Smooth muscle cell (in vitro differentiated cells): Measurements from ENCODE around the gene AMOTL1. TPM values are rescaled to one million over a fixed set of nuclear protein-coding genes. Genes with fewer than 3 reads are reported as not detected.
"Not testable (repeated sequence)": the region's sequence is repeated elsewhere in the genome, so short reads cannot be mapped to it uniquely, and the experiment has no call there.

Experiments
- DNase-seq: peaks from one replicate; lab custom pipeline; 2025; ENCODE audit not compliant: unreplicated experiment; lab: John Stamatoyannopoulos, UW
- H2AFZ ChIP-seq: fragments of 200-600 bp; sonication (generic); 2 replicates; pipeline ENCODE4 v1.6.0; 2016; ENCODE audit warnings: antibody characterized with exemption, low read depth, mild to moderate bottlenecking
- H3F3A ChIP-seq: fragments of 200-600 bp; sonication (generic); 2 replicates; pipeline ENCODE4 v1.6.0; 2017; ENCODE audit warnings: antibody characterized with exemption, low read depth
- H3K27ac ChIP-seq: fragments of 200-600 bp; sonication (generic); 2 replicates; pipeline ENCODE4 v1.5.1; 2016; ENCODE audit warnings: low read depth, mild to moderate bottlenecking
- H3K27me3 ChIP-seq: fragments of 200-600 bp; sonication (generic); 2 replicates; pipeline ENCODE4 v1.6.1; 2016; ENCODE audit warnings: low read depth, mild to moderate bottlenecking
- H3K36me3 ChIP-seq: fragments of 200-600 bp; sonication (generic); 2 replicates; pipeline ENCODE4 v1.5.1; 2016; ENCODE audit warnings: low read depth
- H3K4me1 ChIP-seq: fragments of 200-600 bp; sonication (generic); 2 replicates; pipeline ENCODE4 v1.5.1; 2016; ENCODE audit warnings: low read depth
- H3K4me2 ChIP-seq: fragments of 200-600 bp; sonication (generic); 2 replicates; pipeline ENCODE4 v1.6.0; 2016; ENCODE audit warnings: mild to moderate bottlenecking
- H3K4me3 ChIP-seq: fragments of 200-600 bp; sonication (generic); 2 replicates; pipeline ENCODE4 v1.5.1; 2016; ENCODE audit warnings: mild to moderate bottlenecking
- H3K79me2 ChIP-seq: fragments of 200-600 bp; sonication (generic); 2 replicates; pipeline ENCODE4 v1.6.0; 2016; ENCODE audit warnings: low read depth, mild to moderate bottlenecking
- H3K9ac ChIP-seq: fragments of 200-600 bp; sonication (generic); 2 replicates; pipeline ENCODE4 v1.6.0; 2016; ENCODE audit warnings: low read depth
- H3K9me3 ChIP-seq: fragments of 200-600 bp; sonication (generic); replicated peaks from 2 replicates; pipeline ENCODE4 v1.5.1; 2016; ENCODE audit warnings: low read depth
- H4K20me1 ChIP-seq: fragments of 200-600 bp; sonication (generic); 2 replicates; pipeline ENCODE4 v1.6.0; 2016; ENCODE audit warnings: low read depth
- CTCF ChIP-seq: fragments of 200-600 bp; sonication (generic); IDR thresholded peaks from 2 replicates; pipeline ENCODE4 v1.5.1; 2017; ENCODE audit warnings: borderline replicate concordance, mild to moderate bottlenecking, antibody characterized with exemption; ENCODE audit not compliant: insufficient read depth, poor library complexity, severe bottlenecking
- WGBS: methylation state at CpG from one replicate; pipeline ENCODE4 v1.1.7; 2016; ENCODE audit warnings: low lambda C conversion rate; 5-methylcytosine and 5-hydroxymethylcytosine counted together
- polyA plus RNA-seq: library from polyadenylated mRNA; unstranded; fragments of >200 nt; fragmentation: Nextera tagmentation; extraction: Ambion mirVana; gene quantifications from 2 replicates; pipeline ENCODE4 v1.2.1, GENCODE V29; 2016
- total RNA-seq: library from RNA; depleted of rRNA; stranded (reverse); fragments of >200 nt; gene quantifications from 2 replicates; pipeline ENCODE4 v1.2.3, GENCODE V29; 2014

AMOTL1 gene
- total and polyA plus RNA-seq, 2 experiments from 2014 or later, result 23.4 to 61.0 TPM

GRCh38 chr11:94790197-94790596 is 22.0 kb downstream of the AMOTL1 start:
- Histone ChIP-seq H3K9ac (no peak overlapping the region), H3K4me2 (no peak overlapping the region), H2AFZ (no peak overlapping the region), H3K79me2 (peaks cover 93% of the 10 kb centered on the region), H3K36me3 (no peaks in the 10 kb centered on the region), H4K20me1 (peaks cover 98% of the 10 kb centered on the region), H3K4me1 (peaks cover 36% of the 10 kb centered on the region), H3K4me3 (no peak overlapping the region), H3K27ac (peak overlapping the region; percentile 36), H3K9me3 (no peaks in the 10 kb centered on the region), H3K27me3 (no peaks in the 10 kb centered on the region), H3F3A (peaks cover 30% of the 10 kb centered on the region)
- DNase-seq, result no peak
- 95% methylated on average over 3 of the region's 3 CpGs for WGBS
- no peak for TF ChIP-seq CTCF

GRCh38 chr11:94790661-94791180 is 22.6 kb downstream of the AMOTL1 start:
- Histone ChIP-seq H3F3A (peaks cover 35% of the 10 kb centered on the region), H2AFZ (no peak overlapping the region), H3K27ac (peak overlapping the region; percentile 49), H3K4me2 (no peak overlapping the region), H3K9ac (no peak overlapping the region), H3K27me3 (no peaks in the 10 kb centered on the region), H4K20me1 (peaks cover 98% of the 10 kb centered on the region), H3K4me1 (peaks cover 41% of the 10 kb centered on the region), H3K4me3 (no peak overlapping the region), H3K9me3 (no peaks in the 10 kb centered on the region), H3K79me2 (peaks cover 93% of the 10 kb centered on the region), H3K36me3 (no peaks in the 10 kb centered on the region)
- 78% methylated on average over 6 of the region's 6 CpGs for WGBS
- DNase-seq, result no peak
- no peak for TF ChIP-seq CTCF

- Histone ChIP-seq H3K9me3 (no peaks in the 10 kb centered on the region), H3K79me2 (peaks cover 93% of the 10 kb centered on the region), H3K4me3 (no peak overlapping the region), H3F3A (peaks cover 37% of the 10 kb centered on the region), H2AFZ (no peak overlapping the region), H3K27ac (peak overlapping the region; percentile 49), H3K36me3 (no peaks in the 10 kb centered on the region), H3K4me2 (no peak overlapping the region), H3K27me3 (no peaks in the 10 kb centered on the region), H4K20me1 (peaks cover 98% of the 10 kb centered on the region), H3K9ac (no peak overlapping the region), H3K4me1 (peaks cover 42% of the 10 kb centered on the region)
- whole genome bisulfite sequencing, result 88% methylated on average over 3 of the region's 3 CpGs
- DNase-seq, result no peak
- no peak for TF ChIP-seq CTCF
These were observed 23.2 kb downstream of the AMOTL1 start for GRCh38 chr11:94791216-94791889.

- not testable (repeated sequence) for H3K4me2 ChIP-seq, H3K27me3 ChIP-seq, H3K9ac ChIP-seq, H3K4me3 ChIP-seq, H3K9me3 ChIP-seq, H3K36me3 ChIP-seq, H2AFZ ChIP-seq, DNase-seq
- Histone ChIP-seq H3K79me2 (peaks cover 93% of the 10 kb centered on the region), H3K27ac (peak overlapping the region; percentile 49), H3F3A (peaks cover 37% of the 10 kb centered on the region), H4K20me1 (peaks cover 99% of the 10 kb centered on the region), H3K4me1 (peaks cover 39% of the 10 kb centered on the region)
- WGBS, result 91% methylated on average over 5 of the region's 5 CpGs
These were observed 23.8 kb downstream of the AMOTL1 start for GRCh38 chr11:94791942-94792341.
